ENCODE measurements around the gene SLC40A1. TPM values are rescaled to one million over a fixed set of nuclear protein-coding genes. Genes with fewer than 3 reads are reported as not detected.
"Not testable (repeated sequence)": the region's sequence is repeated elsewhere in the genome, so short reads cannot be mapped to it uniquely, and the experiment has no call there.

The SLC40A1 gene
- total RNA-seq, 6 experiments from 2014 or later, result 101 to 289 (median 134) TPM

GRCh38 chr2:189608795-189609422 lies 28.3 kb upstream of the SLC40A1 start:
- Histone ChIP-seq H3K9me3 (no peaks in the 10 kb centered on the region), H3K27ac (no peak overlapping the region), H3K4me1 (peaks cover 0 to 8% (median 5%) of the 10 kb centered on the region in 4 donors), H3K4me3 (no peak overlapping the region), H3K36me3 (no peaks in the 10 kb centered on the region), H3K27me3 (no peaks in the 10 kb centered on the region)
- TF ChIP-seq CTCF (IDR thresholded peaks at IDR 0.05), result no peak
- no peak for TF ChIP-seq POLR2A (IDR thresholded peaks at IDR 0.05)
- intact Hi-C loops (cut with DNase I), result no loop called here
- DNase-seq (no peak), ATAC-seq (no peak)
- WGBS (ENCODE audit: insufficient coverage, low coverage, low lambda C conversion rate, missing lambda C conversion rate), result 55% methylated on average over 2 of the region's 2 CpGs

- intact Hi-C loops (cut with DNase I), result no loop called here
- DNase-seq, result no peak
- 47% methylated on average over 4 of the region's 4 CpGs for WGBS (ENCODE audit: insufficient coverage, low coverage, low lambda C conversion rate, missing lambda C conversion rate)
These were observed 27.6 kb upstream of the SLC40A1 start for GRCh38 chr2:189608170-189608569.

DNA sequence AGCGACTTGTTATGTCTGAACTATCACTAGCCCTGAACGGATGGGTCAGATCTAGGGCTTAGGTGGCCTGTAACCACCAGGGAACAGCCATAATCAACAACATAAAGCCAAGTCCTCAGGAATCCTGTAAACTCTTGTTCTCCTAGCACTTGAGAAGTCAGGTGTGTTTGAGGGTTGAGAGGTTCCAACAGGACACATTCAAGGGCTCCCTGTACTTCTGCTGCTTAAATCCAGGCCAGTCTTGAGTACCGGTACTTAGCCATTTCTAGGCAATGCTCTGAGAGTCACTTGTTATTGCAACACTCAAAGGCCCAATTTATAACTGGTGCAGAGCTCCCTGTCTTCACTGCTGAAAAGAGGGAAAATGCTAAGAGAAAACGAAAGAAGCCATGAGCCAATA lies 21.6 kb upstream of the SLC40A1 start:
- ATAC-seq (no peak), DNase-seq (no peak)
- no peaks in the 10 kb centered on the region for H3K4me1 ChIP-seq
- no peak overlapping the region for H3K4me3 ChIP-seq
- WGBS (ENCODE audit: insufficient coverage, low coverage, low lambda C conversion rate, missing lambda C conversion rate), result 73% methylated on average over 4 of the region's 4 CpGs
- H3K27ac ChIP-seq, result no peak overlapping the region
- H3K36me3 ChIP-seq, result no peaks in the 10 kb centered on the region
- intact Hi-C loops (cut with DNase I), result no loop called here
- TF ChIP-seq POLR2A (IDR thresholded peaks at IDR 0.05) (no peak), CTCF (IDR thresholded peaks at IDR 0.05) (no peak)
- no peaks in the 10 kb centered on the region for H3K27me3 ChIP-seq
- H3K9me3 ChIP-seq, result no peaks in the 10 kb centered on the region

More at GRCh38 chr2:189608170-189608569, 27.6 kb upstream of the SLC40A1 start:
- H3K36me3 ChIP-seq, result no peaks in the 10 kb centered on the region
- H3K27me3 ChIP-seq, result no peaks in the 10 kb centered on the region
- no peak for ATAC-seq
- H3K27ac ChIP-seq, result no peak overlapping the region
- TF ChIP-seq CTCF (IDR thresholded peaks at IDR 0.05), result no peak
- TF ChIP-seq POLR2A (IDR thresholded peaks at IDR 0.05), result no peak
- H3K9me3 ChIP-seq, result no peaks in the 10 kb centered on the region
- no peak overlapping the region for H3K4me3 ChIP-seq
- H3K4me1 ChIP-seq, result peaks cover 0 to 8% (median 3%) of the 10 kb centered on the region in 4 donors

- H3K4me1 ChIP-seq; H3K9me3 ChIP-seq; DNase-seq; intact Hi-C loops (cut with DNase I); H3K27ac ChIP-seq; H3K4me3 ChIP-seq; H3K36me3 ChIP-seq; ATAC-seq; H3K27me3 ChIP-seq: not testable (repeated sequence)
- 100% methylated on average over 1 of the region's 2 CpGs for WGBS (ENCODE audit: insufficient coverage, low coverage, low lambda C conversion rate, missing lambda C conversion rate)
These were observed 21.1 kb upstream of the SLC40A1 start for GRCh38 chr2:189601652-189602051.

- Histone ChIP-seq H3K4me1 (no peaks in the 10 kb centered on the region), H3K27ac (no peak overlapping the region), H3K36me3 (no peaks in the 10 kb centered on the region), H3K9me3 (no peaks in the 10 kb centered on the region), H3K27me3 (no peaks in the 10 kb centered on the region), H3K4me3 (no peak overlapping the region)
- DNase-seq (no peak), ATAC-seq (no peak)
- WGBS (ENCODE audit: insufficient coverage, low coverage, low lambda C conversion rate, missing lambda C conversion rate), result 70% methylated on average over 3 of the region's 3 CpGs
- intact Hi-C loops (cut with DNase I), result no loop called here
- TF ChIP-seq CTCF (IDR thresholded peaks at IDR 0.05), result no peak
- TF ChIP-seq POLR2A (IDR thresholded peaks at IDR 0.05), result no peak
These were observed 20.5 kb upstream of the SLC40A1 start for GRCh38 chr2:189601043-189601442.
